ENCODE results near the gene KDM4D.

DNA sequence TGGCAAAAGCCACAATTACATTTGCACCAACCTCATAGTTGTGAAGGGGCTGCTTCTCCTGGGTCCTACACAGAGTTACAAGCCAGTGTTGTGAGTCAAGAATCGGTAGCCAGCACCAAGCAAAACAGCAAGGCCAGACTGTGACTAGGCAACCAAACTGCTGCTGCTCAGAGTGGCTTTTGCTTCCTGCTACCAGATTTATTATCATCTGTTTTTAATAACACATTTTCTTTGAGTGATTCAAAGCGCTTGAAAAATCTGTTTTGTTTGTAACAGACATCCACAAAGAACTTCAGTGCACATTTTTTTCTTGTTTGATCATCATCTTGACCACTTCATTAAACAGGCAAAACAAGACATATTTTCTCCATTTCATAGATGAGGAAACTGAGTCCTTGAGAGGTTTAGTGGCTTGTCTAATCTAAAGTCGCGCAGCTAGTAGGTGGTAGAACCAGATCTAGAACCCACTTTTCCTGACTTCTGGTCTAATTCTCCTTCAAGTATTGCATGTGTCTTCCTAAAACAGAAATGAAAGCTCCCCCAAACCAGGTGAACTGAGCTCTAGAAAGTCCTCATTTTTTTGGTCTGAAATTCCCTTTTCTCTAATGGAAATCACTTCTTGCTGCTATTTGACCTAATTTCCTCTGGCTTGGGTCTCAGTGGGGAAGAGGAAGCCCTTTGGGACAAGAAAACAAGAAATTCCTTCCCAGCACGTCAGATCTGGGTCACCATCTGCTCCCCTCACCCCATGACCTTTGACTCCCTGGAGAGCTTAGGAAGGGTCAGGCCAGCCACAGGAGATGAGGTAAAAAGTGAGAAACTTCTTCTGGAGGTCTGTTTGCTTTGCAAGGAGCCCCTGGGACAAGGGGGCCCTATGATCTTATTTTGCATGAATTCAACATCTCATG, 40.0 kb upstream of the KDM4D start:
- TF ChIP-seq, protein P1, sequence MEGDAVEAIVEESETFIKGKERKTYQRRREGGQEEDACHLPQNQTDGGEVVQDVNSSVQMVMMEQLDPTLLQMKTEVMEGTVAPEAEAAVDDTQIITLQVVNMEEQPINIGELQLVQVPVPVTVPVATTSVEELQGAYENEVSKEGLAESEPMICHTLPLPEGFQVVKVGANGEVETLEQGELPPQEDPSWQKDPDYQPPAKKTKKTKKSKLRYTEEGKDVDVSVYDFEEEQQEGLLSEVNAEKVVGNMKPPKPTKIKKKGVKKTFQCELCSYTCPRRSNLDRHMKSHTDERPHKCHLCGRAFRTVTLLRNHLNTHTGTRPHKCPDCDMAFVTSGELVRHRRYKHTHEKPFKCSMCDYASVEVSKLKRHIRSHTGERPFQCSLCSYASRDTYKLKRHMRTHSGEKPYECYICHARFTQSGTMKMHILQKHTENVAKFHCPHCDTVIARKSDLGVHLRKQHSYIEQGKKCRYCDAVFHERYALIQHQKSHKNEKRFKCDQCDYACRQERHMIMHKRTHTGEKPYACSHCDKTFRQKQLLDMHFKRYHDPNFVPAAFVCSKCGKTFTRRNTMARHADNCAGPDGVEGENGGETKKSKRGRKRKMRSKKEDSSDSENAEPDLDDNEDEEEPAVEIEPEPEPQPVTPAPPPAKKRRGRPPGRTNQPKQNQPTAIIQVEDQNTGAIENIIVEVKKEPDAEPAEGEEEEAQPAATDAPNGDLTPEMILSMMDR (IDR thresholded peaks at IDR 0.05; ENCODE audit: low read depth, low read length): no peak
- TF ChIP-seq EZH2phosphoT487 (IDR thresholded peaks at IDR 0.05; ENCODE audit: low read depth): no peak
